GM23248 (cell line): ENCODE measurements around the gene ZNF653. TPM values are rescaled to one million over a fixed set of nuclear protein-coding genes. Genes with fewer than 3 reads are reported as not detected.

Source experiments
- DNase-seq: peaks from one replicate; pipeline ENCODE4 v3.0.0-alpha.2; 2015
- H2AFZ ChIP-seq: fragments of 200-600 bp; sonication (generic); 2 replicates; pipeline ENCODE4 v1.6.1; 2016; ENCODE audit warnings: antibody characterized with exemption
- H3F3A ChIP-seq: fragments of 200-600 bp; sonication (generic); 2 replicates; pipeline ENCODE4 v1.6.1; 2016; ENCODE audit warnings: mild to moderate bottlenecking, antibody characterized with exemption, mixed run types; ENCODE audit not compliant: insufficient read depth
- H3K27ac ChIP-seq: fragments of 200-600 bp; sonication (generic); 2 replicates; pipeline ENCODE4 v1.5.1; 2016; ENCODE audit warnings: mild to moderate bottlenecking
- H3K27me3 ChIP-seq: fragments of 200-600 bp; sonication (generic); replicated peaks from 2 replicates; pipeline ENCODE4 v1.6.1; 2016; ENCODE audit warnings: mild to moderate bottlenecking; ENCODE audit not compliant: insufficient read depth
- H3K36me3 ChIP-seq: fragments of 200-600 bp; sonication (generic); 2 replicates; pipeline ENCODE4 v1.6.1; 2016; ENCODE audit warnings: low read depth, mild to moderate bottlenecking
- H3K4me1 ChIP-seq: fragments of 200-600 bp; sonication (generic); 2 replicates; pipeline ENCODE4 v1.6.1; 2016; ENCODE audit warnings: mild to moderate bottlenecking; ENCODE audit not compliant: insufficient read depth
- H3K4me2 ChIP-seq: fragments of 200-600 bp; sonication (generic); one replicate; pipeline ENCODE4 v1.6.1; 2016; ENCODE audit warnings: mild to moderate bottlenecking; ENCODE audit not compliant: unreplicated experiment
- H3K4me3 ChIP-seq: fragments of 200-600 bp; sonication (generic); 2 replicates; pipeline ENCODE4 v1.5.1; 2016; ENCODE audit warnings: mild to moderate bottlenecking
- H3K79me2 ChIP-seq: fragments of 200-600 bp; sonication (generic); 2 replicates; pipeline ENCODE4 v1.6.1; 2016; ENCODE audit warnings: mild to moderate bottlenecking; ENCODE audit not compliant: insufficient read depth
- H3K9ac ChIP-seq: fragments of 200-600 bp; sonication (generic); 2 replicates; pipeline ENCODE4 v1.6.1; 2016; ENCODE audit warnings: mild to moderate bottlenecking
- H3K9me2 ChIP-seq: fragments of 200-600 bp; sonication (generic); 2 replicates; pipeline ENCODE4 v1.6.1; 2016; ENCODE audit warnings: mixed run types, mild to moderate bottlenecking, moderate library complexity; ENCODE audit not compliant: insufficient read depth
- H3K9me3 ChIP-seq: fragments of 200-600 bp; sonication (generic); one replicate; pipeline ENCODE4 v1.6.1; 2017; ENCODE audit warnings: low read depth
- H4K20me1 ChIP-seq: fragments of 200-600 bp; sonication (generic); 2 replicates; pipeline ENCODE4 v1.6.0; 2016; ENCODE audit not compliant: insufficient read depth
- EZH2 ChIP-seq: fragments of 200-600 bp; sonication (generic); IDR thresholded peaks from 2 replicates; pipeline ENCODE4 v1.6.1; 2018; ENCODE audit warnings: antibody characterized with exemption, mild to moderate bottlenecking; ENCODE audit not compliant: insufficient read depth, poor library complexity, severe bottlenecking
- EZH2phosphoT487 ChIP-seq: fragments of 200-600 bp; sonication (generic); IDR thresholded peaks from 2 replicates; pipeline ENCODE4 v1.6.1; 2018; ENCODE audit warnings: antibody characterized with exemption, moderate library complexity, mild to moderate bottlenecking, low read depth; ENCODE audit not compliant: insufficient read depth
- WGBS, 2 experiments: methylation state at CpG; one replicate each; pipeline ENCODE4 v1.1.6; 2015 to 2017; ENCODE audit warnings: low lambda C conversion rate in 2 of 2, low coverage in 1 of 2; ENCODE audit errors: missing lambda C conversion rate in 2 of 2; 5-methylcytosine and 5-hydroxymethylcytosine counted together
- in situ Hi-C: fragments of 300-500 bp; cut with MboI; formaldehyde crosslinking; loops from 2 replicates; pipeline ENCODE4 v1.15.0; 2020
- polyA plus RNA-seq: library from polyadenylated mRNA; unstranded; fragments of >200 nt; fragmentation: Nextera tagmentation; extraction: Ambion mirVana; gene quantifications from 2 replicates; pipeline ENCODE4 v1.2.1, GENCODE V29; 2016
- total RNA-seq: library from RNA; depleted of rRNA; stranded (reverse); fragments of >200 nt; shearing (Covaris generic); gene quantifications from 2 replicates; pipeline ENCODE4 v1.2.3, GENCODE V29; 2014

ZNF653 gene
- total and polyA plus RNA-seq, 2 experiments from 2014 or later: 2.2 to 4.6 TPM

DNA sequence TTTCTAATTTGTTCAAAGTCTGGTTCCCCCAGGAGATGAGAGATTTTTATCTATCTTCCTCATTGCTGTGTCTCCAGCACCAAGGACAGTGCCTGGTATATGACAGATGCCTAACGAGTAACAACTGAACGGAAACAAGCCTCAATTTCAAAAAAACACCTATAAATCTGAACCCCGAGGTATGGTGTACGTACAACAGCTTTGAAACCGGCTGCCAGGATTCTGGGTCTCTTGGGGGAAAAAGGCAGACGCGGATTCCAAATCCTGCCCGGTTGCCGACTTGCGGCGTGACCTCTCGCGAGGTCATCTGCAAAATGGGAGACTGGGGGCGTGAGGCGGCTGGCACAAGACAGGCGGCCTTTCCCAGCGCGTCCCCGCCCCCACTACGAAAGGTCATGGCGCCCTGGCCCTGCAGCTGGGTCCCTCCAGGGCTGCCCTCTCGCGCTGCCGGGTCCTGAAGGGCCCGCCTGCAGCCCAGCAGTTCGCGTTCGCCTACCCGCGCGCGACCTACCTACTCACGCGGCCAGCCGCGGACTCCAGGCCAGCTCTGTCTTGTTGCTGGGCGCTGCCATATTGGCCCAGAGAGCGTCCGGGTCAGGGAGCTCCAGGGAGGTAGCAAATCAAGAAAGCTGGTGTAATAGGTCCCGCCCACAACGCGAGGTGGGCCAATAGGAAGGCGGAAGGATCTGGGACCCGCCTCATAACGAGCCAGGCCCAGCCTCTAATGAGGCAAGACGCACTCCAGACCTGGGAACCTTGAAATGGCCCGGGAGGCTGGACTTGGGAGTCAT lies 23.1 kb upstream of the ZNF653 start, which contains the start of gene ECSIT:
Gene ECSIT, minus strand, starts transcription at position 584 of the 791 bp plus-strand sequence. CDS start 9,964 bp downstream, outside the sequence.
- no peaks in the 10 kb centered on the region for H3K9me3 ChIP-seq
- no peaks in the 10 kb centered on the region for H3K36me3 ChIP-seq
- 0 to 2% methylated on average over 45 to 47 of the region's 47 CpGs for WGBS, 2 experiments
- TF ChIP-seq EZH2phosphoT487 (no peak), EZH2 (no peak)
- H3K4me3 ChIP-seq: peak within 1 kb of the TSS; percentile 91
- peak within 1 kb of the TSS; percentile 86 for H3K27ac ChIP-seq
- no peaks in the 10 kb centered on the region for H3K27me3 ChIP-seq
- peak within 1 kb of the TSS; percentile 80 for H3K9ac ChIP-seq
- H3K4me2 ChIP-seq: peak within 1 kb of the TSS; percentile 85
- H3K79me2 ChIP-seq: peaks cover 24% of the 10 kb centered on the region
- peaks cover 5% of the 10 kb centered on the region; the same call in 1 of the 2 replicates for H3F3A ChIP-seq
- no peaks in the 10 kb centered on the region for H4K20me1 ChIP-seq
- H2AFZ ChIP-seq: peak within 1 kb of the TSS; percentile 84
- DNase-seq: peak; percentile 100
- H3K4me1 ChIP-seq: peaks cover 15% of the 10 kb centered on the region
- in situ Hi-C loops: no loop called here
- H3K9me2 ChIP-seq: no peaks in the 10 kb centered on the region

DNA sequence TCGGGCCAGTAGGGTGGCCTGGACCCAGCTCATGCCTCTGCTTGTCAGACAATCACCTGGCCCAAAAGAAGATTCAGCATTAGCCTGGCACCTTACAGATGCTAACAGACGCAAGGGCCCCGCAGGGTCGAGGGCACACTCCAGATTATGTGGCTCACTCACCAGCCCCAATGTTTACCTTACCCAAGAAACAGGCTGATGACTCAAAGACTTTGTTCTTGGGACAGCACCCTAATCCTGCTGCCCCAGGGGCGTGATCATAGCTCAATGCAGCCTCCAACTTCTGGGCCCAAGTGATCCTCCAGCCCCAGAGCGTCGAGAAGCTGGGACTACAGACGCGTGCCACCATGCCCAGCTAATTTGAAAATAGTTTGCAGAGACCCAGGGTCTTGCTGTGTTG lies 13.5 kb upstream of the ZNF653 start:
- Histone ChIP-seq H3K36me3 (no peaks in the 10 kb centered on the region), H3F3A (no peaks in the 10 kb centered on the region), H3K4me3 (no peak overlapping the region), H3K9ac (no peak overlapping the region), H3K9me3 (no peaks in the 10 kb centered on the region), H3K79me2 (no peaks in the 10 kb centered on the region), H3K27me3 (no peaks in the 10 kb centered on the region), H4K20me1 (no peaks in the 10 kb centered on the region), H2AFZ (no peak overlapping the region), H3K27ac (no peak overlapping the region), H3K4me2 (no peak overlapping the region), H3K9me2 (no peaks in the 10 kb centered on the region), H3K4me1 (no peaks in the 10 kb centered on the region)
- 84 to 93% methylated on average over 9 of the region's 9 CpGs for WGBS, 2 experiments
- in situ Hi-C loops: no loop called here
- no peak for DNase-seq
- no peak for TF ChIP-seq EZH2
- no peak for TF ChIP-seq EZH2phosphoT487

DNA sequence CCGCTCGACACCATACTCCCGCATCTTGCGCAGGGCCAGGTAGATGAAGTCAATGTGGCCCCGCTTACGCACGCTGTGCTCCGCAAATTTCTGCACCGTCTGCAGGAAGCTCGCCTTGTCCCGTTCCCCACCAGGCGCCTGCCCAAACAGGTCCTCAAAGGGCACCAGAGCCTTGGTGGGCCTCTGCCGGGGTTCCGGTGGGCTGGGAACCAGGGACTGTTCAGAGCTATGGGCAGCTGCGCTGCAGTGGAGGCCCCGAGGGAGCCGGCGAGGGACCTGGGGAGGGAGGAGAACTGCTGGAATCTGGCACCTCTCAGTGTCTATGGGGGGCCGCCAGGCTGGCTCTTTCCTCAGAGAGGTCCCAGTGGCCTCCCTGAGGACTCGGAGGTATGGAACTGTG lies 8.3 kb upstream of the ZNF653 start:
- Histone ChIP-seq H3K9me2 (no peaks in the 10 kb centered on the region), H3K4me2 (no peak overlapping the region), H3K9me3 (no peaks in the 10 kb centered on the region), H3K79me2 (no peaks in the 10 kb centered on the region), H4K20me1 (no peaks in the 10 kb centered on the region), H3K4me3 (no peak overlapping the region), H3K27ac (no peak overlapping the region), H3K9ac (no peak overlapping the region), H3F3A (no peaks in the 10 kb centered on the region), H3K27me3 (no peaks in the 10 kb centered on the region), H2AFZ (no peak overlapping the region), H3K36me3 (no peaks in the 10 kb centered on the region), H3K4me1 (no peaks in the 10 kb centered on the region)
- TF ChIP-seq EZH2phosphoT487: no peak
- TF ChIP-seq EZH2: no peak
- 96 to 97% methylated on average over 20 of the region's 20 CpGs for WGBS, 2 experiments
- DNase-seq: no peak
- in situ Hi-C loops: no loop called here

- 96 to 99% methylated on average over 7 to 8 of the region's 8 CpGs for WGBS, 2 experiments
These were observed 4.8 kb upstream of the ZNF653 start for GRCh38 chr19:11510444-11510843.

More at GRCh38 chr19:11510444-11510843, 4.8 kb upstream of the ZNF653 start:
- no peaks in the 10 kb centered on the region for H3K4me1 ChIP-seq
- H3K36me3 ChIP-seq: no peaks in the 10 kb centered on the region
- no peaks in the 10 kb centered on the region for H3K27me3 ChIP-seq
- H3K4me3 ChIP-seq: no peak overlapping the region
- no peaks in the 10 kb centered on the region for H4K20me1 ChIP-seq
- no peak overlapping the region for H2AFZ ChIP-seq
- in situ Hi-C loops: no loop called here
- no peaks in the 10 kb centered on the region for H3F3A ChIP-seq
- no peaks in the 10 kb centered on the region for H3K9me2 ChIP-seq
- no peaks in the 10 kb centered on the region for H3K79me2 ChIP-seq
- H3K9me3 ChIP-seq: no peaks in the 10 kb centered on the region
- H3K4me2 ChIP-seq: no peak overlapping the region
- no peak for DNase-seq
- TF ChIP-seq EZH2phosphoT487 (no peak), EZH2 (no peak)
- H3K9ac ChIP-seq: no peak overlapping the region
- H3K27ac ChIP-seq: no peak overlapping the region
